DND-41 (cell line): ENCODE results near the gene PKHD1.

Experiments
- ATAC-seq: fragments of 200-7000 bp; cut with Tn5 transposase; 3 replicates; pipeline ENCODE4 v1.9.1; 2021; ENCODE audit warnings: low read depth; ENCODE audit not compliant: insufficient read depth
- DNase-seq: peaks from one replicate; pipeline ENCODE4 v3.0.0-alpha.2; 2020
- H2AFZ ChIP-seq: 2 replicates; pipeline ENCODE4 v1.6.0; 2012; ENCODE audit warnings: low read depth, low read length
- H3K27ac ChIP-seq: 2 replicates; pipeline ENCODE4 v1.5.1; 2012; ENCODE audit warnings: low read length, inconsistent platforms
- H3K27me3 ChIP-seq: fragments of 200-600 bp; sonication (generic); 2 replicates; pipeline ENCODE4 v1.6.0; 2012; ENCODE audit warnings: low read length, mild to moderate bottlenecking, inconsistent platforms; ENCODE audit not compliant: insufficient read depth, poor library complexity
- H3K36me3 ChIP-seq: 2 replicates; pipeline ENCODE4 v1.5.1; 2012; ENCODE audit warnings: low read length, inconsistent platforms; ENCODE audit not compliant: insufficient read depth
- H3K4me1 ChIP-seq: 2 replicates; pipeline ENCODE4 v1.5.1; 2012; ENCODE audit warnings: mild to moderate bottlenecking, low read length; ENCODE audit not compliant: insufficient read depth
- H3K4me2 ChIP-seq: 2 replicates; pipeline ENCODE4 v1.6.0; 2012; ENCODE audit warnings: mild to moderate bottlenecking, moderate library complexity, low read length, inconsistent platforms; ENCODE audit not compliant: insufficient read depth
- H3K4me3 ChIP-seq, 2 experiments: fragments of 200-600 bp in 1 of 2; shearing (Covaris generic) in 1 of 2; 2 replicates each; pipeline ENCODE4 v1.5.1; 2012 to 2016; ENCODE audit warnings: inconsistent platforms in 2 of 2, low read length in 2 of 2, mild to moderate bottlenecking in 2 of 2, low read depth in 1 of 2, moderate library complexity in 1 of 2
- H3K79me2 ChIP-seq: 2 replicates; pipeline ENCODE4 v1.6.0; 2012; ENCODE audit warnings: low read length, inconsistent platforms; ENCODE audit not compliant: insufficient read depth
- H3K9ac ChIP-seq: 2 replicates; pipeline ENCODE4 v1.6.0; 2012; ENCODE audit warnings: low read depth, mild to moderate bottlenecking, inconsistent platforms, low read length, moderate library complexity
- H3K9me3 ChIP-seq: 2 replicates; pipeline ENCODE4 v1.5.1; 2012; ENCODE audit warnings: low read length, moderate library complexity, mild to moderate bottlenecking, inconsistent platforms; ENCODE audit not compliant: insufficient read depth, severe bottlenecking
- H4K20me1 ChIP-seq: 2 replicates; pipeline ENCODE4 v1.6.0; 2012; ENCODE audit warnings: low read length; ENCODE audit not compliant: insufficient read depth
- EZH2 ChIP-seq: IDR thresholded peaks from 3 replicates; pipeline ENCODE4 v1.6.1; 2012; ENCODE audit warnings: borderline replicate concordance, low read depth, mild to moderate bottlenecking, moderate library complexity, low read length, inconsistent platforms; ENCODE audit not compliant: severe bottlenecking
- TF ChIP-seq, protein P1 (sequence below): IDR thresholded peaks from 2 replicates; pipeline ENCODE4 v1.5.1; 2012; ENCODE audit warnings: borderline replicate concordance, low read length, moderate library complexity, mild to moderate bottlenecking; ENCODE audit not compliant: poor library complexity, severe bottlenecking; ENCODE audit errors: extremely low read depth

Gene PKHD1

GRCh38 chr6:51913265-51913664 is 174.1 kb downstream of the PKHD1 start:
- Histone ChIP-seq H4K20me1 (no peaks in the 10 kb centered on the region), H3K27me3 (no peaks in the 10 kb centered on the region), H3K27ac (no peak overlapping the region), H3K9ac (no peak overlapping the region), H2AFZ (no peak overlapping the region), H3K36me3 (no peaks in the 10 kb centered on the region), H3K4me2 (no peak overlapping the region), H3K4me3 (no peak overlapping the region), H3K79me2 (no peaks in the 10 kb centered on the region), H3K4me1 (no peaks in the 10 kb centered on the region), H3K9me3 (no peaks in the 10 kb centered on the region)
- TF ChIP-seq, protein P1, sequence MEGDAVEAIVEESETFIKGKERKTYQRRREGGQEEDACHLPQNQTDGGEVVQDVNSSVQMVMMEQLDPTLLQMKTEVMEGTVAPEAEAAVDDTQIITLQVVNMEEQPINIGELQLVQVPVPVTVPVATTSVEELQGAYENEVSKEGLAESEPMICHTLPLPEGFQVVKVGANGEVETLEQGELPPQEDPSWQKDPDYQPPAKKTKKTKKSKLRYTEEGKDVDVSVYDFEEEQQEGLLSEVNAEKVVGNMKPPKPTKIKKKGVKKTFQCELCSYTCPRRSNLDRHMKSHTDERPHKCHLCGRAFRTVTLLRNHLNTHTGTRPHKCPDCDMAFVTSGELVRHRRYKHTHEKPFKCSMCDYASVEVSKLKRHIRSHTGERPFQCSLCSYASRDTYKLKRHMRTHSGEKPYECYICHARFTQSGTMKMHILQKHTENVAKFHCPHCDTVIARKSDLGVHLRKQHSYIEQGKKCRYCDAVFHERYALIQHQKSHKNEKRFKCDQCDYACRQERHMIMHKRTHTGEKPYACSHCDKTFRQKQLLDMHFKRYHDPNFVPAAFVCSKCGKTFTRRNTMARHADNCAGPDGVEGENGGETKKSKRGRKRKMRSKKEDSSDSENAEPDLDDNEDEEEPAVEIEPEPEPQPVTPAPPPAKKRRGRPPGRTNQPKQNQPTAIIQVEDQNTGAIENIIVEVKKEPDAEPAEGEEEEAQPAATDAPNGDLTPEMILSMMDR: no peak
- no peak for TF ChIP-seq EZH2
- no peak for DNase-seq
- no peak for ATAC-seq

- Histone ChIP-seq H3K36me3 (no peaks in the 10 kb centered on the region), H3K27ac (no peak overlapping the region), H3K79me2 (no peaks in the 10 kb centered on the region), H4K20me1 (no peaks in the 10 kb centered on the region), H2AFZ (no peak overlapping the region), H3K4me2 (no peak overlapping the region), H3K9ac (no peak overlapping the region), H3K4me3 (no peak overlapping the region), H3K9me3 (no peaks in the 10 kb centered on the region), H3K4me1 (no peaks in the 10 kb centered on the region), H3K27me3 (no peaks in the 10 kb centered on the region)
- ATAC-seq: no peak
- TF ChIP-seq EZH2: no peak
- TF ChIP-seq, protein P1: no peak
- no peak for DNase-seq
Measured at GRCh38 chr6:51910851-51911250, 176.6 kb downstream of the PKHD1 start.

GRCh38 chr6:51908243-51908642 is 179.2 kb downstream of the PKHD1 start:
- ATAC-seq (no peak), DNase-seq (no peak)
- H3K27me3 ChIP-seq: no peaks in the 10 kb centered on the region
- no peaks in the 10 kb centered on the region for H4K20me1 ChIP-seq
- no peak overlapping the region for H3K9ac ChIP-seq
- no peaks in the 10 kb centered on the region for H3K36me3 ChIP-seq
- H3K27ac ChIP-seq: no peak overlapping the region
- no peaks in the 10 kb centered on the region for H3K9me3 ChIP-seq
- no peak overlapping the region for H3K4me3 ChIP-seq
- no peaks in the 10 kb centered on the region for H3K79me2 ChIP-seq
- no peaks in the 10 kb centered on the region for H3K4me1 ChIP-seq
- H2AFZ ChIP-seq: no peak overlapping the region
- TF ChIP-seq, protein P1: no peak
- no peak for TF ChIP-seq EZH2
- H3K4me2 ChIP-seq: no peak overlapping the region
